ENCODE data around the gene C5orf58. TPM values are rescaled to one million over a fixed set of nuclear protein-coding genes. Genes with fewer than 3 reads are reported as not detected.

C5orf58 gene
- total RNA-seq, 4 donors from 2014 or later: not detected

GRCh38 chr5:170273968-170274710, 41.4 kb downstream of the C5orf58 start:
- Histone ChIP-seq H3K4me3 (no peak overlapping the region), H3K27me3 (no peaks in the 10 kb centered on the region), H3K4me1 (peaks cover 0 to 2% of the 10 kb centered on the region in 2 donors), H3K36me3 (no peaks in the 10 kb centered on the region), H3K9me3 (no peaks in the 10 kb centered on the region), H3K27ac (no peak overlapping the region)
- no peak for TF ChIP-seq CTCF (IDR thresholded peaks at IDR 0.05)
- TF ChIP-seq POLR2A (IDR thresholded peaks at IDR 0.05): no peak
- no peak for DNase-seq
- intact Hi-C loops (cut with DNase I; ENCODE audit: low total_unique reads): no loop called here

GRCh38 chr5:170275376-170275994, 42.7 kb downstream of the C5orf58 start:
- H3K27ac ChIP-seq: no peak overlapping the region
- no peaks in the 10 kb centered on the region for H3K36me3 ChIP-seq
- DNase-seq: no peak
- peaks cover 0 to 3% of the 10 kb centered on the region in 2 donors for H3K4me1 ChIP-seq
- no peak for TF ChIP-seq CTCF (IDR thresholded peaks at IDR 0.05)
- TF ChIP-seq POLR2A (IDR thresholded peaks at IDR 0.05): no peak
- H3K9me3 ChIP-seq: no peaks in the 10 kb centered on the region
- intact Hi-C loops (cut with DNase I; ENCODE audit: low total_unique reads): no loop called here
- H3K27me3 ChIP-seq: no peaks in the 10 kb centered on the region
- no peak overlapping the region for H3K4me3 ChIP-seq

DNA sequence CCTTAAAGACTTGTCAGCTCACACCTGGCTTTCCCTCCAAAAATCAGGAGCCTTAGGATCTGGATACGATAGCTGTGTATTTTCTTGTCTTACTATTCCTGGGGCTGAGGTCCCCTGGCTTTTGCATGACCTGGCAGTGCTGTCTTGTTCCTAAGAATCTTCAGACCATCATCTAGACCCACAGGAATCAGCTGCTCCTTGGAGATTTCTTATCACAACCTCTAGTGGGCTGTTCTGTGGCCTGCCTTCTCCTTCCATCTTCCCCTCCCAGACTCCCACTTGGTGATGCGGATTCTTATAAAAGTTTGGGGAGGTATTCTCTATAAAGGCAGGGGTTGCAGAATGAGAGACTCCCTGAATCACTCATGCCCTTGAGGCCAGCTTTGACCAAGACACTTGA, 43.4 kb downstream of the C5orf58 start:
- DNase-seq: no peak
- TF ChIP-seq POLR2A (IDR thresholded peaks at IDR 0.05) (no peak), CTCF (IDR thresholded peaks at IDR 0.05) (no peak)
- no peak overlapping the region for H3K4me3 ChIP-seq
- intact Hi-C loops (cut with DNase I; ENCODE audit: low total_unique reads): no loop called here
- no peaks in the 10 kb centered on the region for H3K36me3 ChIP-seq
- H3K27ac ChIP-seq: no peak overlapping the region
- H3K4me1 ChIP-seq: peaks cover 0 to 3% of the 10 kb centered on the region in 2 donors
- no peaks in the 10 kb centered on the region for H3K9me3 ChIP-seq
- H3K27me3 ChIP-seq: no peaks in the 10 kb centered on the region

DNA sequence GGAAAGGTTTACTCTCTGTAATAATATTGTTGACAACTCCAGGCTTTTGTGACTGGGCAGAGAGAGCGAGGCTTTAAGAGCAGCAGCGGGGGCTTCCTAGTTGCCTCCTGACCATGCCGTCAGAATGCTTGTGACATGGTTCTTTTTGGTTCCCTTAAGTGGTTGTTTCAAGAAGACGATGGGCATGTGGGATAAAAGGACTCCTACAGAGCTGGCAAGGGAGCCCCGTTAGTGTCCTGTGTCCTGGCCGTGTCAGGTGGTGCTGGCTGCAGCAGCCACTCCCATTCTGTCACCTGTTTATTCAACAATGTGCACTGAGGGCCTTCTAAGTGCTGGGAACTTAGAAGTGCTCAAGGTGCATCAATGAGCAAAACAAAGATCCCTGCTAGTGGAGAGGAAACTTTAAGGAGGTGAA, 45.1 kb downstream of the C5orf58 start:
- Histone ChIP-seq H3K27ac (no peak overlapping the region), H3K4me3 (no peak overlapping the region), H3K36me3 (no peaks in the 10 kb centered on the region), H3K4me1 (peaks cover 0 to 3% of the 10 kb centered on the region in 2 donors), H3K27me3 (no peaks in the 10 kb centered on the region), H3K9me3 (no peaks in the 10 kb centered on the region)
- DNase-seq: no peak
- no peak for TF ChIP-seq CTCF (IDR thresholded peaks at IDR 0.05)
- no peak for TF ChIP-seq POLR2A (IDR thresholded peaks at IDR 0.05)
- intact Hi-C loops (cut with DNase I; ENCODE audit: low total_unique reads): no loop called here

Data from uterus (tissue), 4 donors.